DMS53 (cell line): ENCODE results near the gene TMEM171.
A peak's percentile ranks its signal among the peaks of the same experiment; 100 is the strongest.

ENCODE experiments used
- DNase-seq: peaks from one replicate; lab custom pipeline; 2025; lab: John Stamatoyannopoulos, UW

TMEM171 gene, protein sequence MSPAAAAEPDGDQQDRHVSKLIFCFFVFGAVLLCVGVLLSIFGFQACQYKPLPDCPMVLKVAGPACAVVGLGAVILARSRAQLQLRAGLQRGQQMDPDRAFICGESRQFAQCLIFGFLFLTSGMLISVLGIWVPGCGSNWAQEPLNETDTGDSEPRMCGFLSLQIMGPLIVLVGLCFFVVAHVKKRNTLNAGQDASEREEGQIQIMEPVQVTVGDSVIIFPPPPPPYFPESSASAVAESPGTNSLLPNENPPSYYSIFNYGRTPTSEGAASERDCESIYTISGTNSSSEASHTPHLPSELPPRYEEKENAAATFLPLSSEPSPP

DNA sequence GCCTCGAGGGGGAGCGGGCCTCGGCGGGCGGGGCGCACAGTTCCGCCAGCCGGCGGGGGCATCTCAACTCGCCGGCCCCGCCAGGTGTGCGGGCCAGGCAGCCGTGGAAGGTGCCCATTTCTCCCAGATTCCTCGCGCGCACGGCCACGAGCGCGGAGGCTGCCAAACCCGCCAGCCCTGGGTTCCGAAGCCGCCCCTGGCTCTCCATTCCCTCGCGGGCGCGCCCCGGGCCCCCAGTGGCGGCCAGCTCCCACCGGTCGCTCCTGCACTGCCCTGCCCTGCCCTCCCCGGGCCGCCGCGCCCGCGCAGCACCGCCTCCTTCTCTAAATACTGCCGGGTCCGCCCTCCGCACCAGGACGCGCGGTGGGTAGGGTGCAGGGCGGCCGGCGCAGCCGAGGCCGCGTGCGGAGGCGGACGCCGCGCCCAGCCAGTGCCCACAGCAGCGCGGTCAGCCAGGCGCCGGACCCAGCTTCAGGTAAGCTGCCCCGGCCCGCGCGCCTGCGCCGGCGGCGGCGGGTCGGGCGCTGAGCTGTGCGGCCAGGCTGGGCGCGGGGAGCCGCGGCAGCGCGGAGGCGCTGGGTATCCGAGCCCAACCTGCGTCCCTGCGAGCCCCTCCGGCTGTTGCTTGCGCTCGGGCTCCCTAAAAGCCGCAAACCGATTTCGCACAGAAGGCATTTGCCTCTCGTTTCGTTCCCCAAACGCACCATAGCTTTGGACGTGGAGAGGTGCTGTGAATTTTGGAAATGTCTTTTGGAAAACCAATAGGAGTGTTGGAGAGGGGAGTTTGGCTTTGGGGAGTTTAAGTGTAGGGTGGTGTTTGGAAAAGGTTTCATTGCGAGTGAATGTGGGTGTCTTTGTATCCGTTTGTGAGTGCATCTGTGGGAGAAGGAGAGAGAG lies at the start of gene TMEM171:
TMEM171 (plus strand) TSS at position 354 of the 897 bp plus-strand sequence. CDS start 2,799 bp downstream, outside the sequence.
- peak; percentile 81 for DNase-seq

DNA sequence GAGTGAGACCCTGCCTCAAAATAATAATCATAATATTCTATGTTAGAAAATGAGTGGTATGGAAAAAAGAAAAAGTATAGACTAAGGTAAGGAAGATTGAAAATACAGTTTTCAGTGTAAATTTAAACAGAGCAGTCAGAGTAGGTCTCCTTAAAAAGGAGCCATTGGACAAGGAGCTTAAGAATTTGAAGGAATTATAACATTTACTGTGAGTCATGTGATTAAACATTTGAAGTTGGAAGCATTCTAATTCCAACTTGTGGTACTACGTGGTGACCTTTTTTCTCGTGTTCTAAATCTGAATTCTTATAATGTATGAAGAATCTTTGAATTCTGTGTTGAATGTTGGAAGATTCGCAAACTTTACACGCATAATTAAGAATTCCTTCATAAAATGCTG lies 39.3 kb upstream of the TMEM171 start:
- DNase-seq = no peak

DNA sequence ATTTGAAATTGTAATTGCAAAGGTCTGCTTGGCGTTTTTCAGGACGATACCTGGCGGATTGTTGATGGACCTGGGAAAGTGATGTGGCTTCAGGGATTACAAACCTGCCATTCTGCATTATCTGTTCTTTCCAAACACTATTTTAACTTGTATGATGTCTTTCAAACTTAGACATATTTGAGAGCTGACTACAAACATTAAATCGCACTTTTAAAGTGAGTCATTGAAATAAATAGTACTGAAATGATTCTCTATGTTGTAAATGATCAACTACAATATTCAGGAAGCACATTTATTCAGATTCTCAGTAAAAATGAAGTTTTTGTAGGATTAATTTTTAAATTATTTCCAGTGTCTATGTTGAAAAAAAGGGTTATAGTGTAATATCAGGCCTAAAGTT lies 32.3 kb upstream of the TMEM171 start:
- DNase-seq = no peak

DNA sequence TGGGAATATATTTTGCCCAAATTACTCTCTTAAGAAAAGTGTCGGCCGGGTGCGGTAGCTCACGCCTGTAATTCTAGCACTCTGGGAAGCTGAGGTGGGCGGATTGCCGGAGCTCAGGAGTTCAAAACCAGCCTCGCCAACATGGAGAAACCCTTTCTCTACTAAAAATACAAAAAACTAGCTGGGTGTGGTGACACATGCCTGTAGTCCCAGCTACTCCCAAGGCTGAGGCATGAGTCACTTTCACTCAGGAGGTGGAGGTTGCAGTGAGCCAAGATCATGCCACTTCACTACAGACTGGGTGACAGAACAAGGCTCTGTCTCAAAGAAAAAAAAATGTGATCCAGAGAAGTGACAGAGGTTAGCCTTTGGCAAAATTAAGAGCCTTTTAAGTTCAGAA lies 26.4 kb upstream of the TMEM171 start:
- DNase-seq = peak; percentile 26

DNA sequence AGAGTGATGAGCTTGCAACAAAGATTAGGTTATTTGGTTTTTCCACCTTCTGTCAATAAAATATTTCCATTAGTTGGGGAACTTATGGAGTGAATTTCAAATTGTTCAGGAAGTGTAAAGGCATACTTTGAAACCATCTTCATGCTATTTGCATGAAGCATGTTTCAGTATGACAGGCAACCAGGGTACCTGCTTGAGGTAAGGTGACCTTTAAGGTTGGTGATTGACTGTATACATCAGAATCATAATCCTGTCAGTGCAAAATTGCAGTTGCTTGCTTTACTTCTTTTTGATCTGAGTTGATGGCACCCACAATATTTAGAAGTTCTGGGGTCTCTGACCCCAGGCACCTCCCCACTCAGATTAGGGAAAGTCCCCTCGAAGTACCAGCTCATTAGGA lies 26.0 kb upstream of the TMEM171 start:
- no peak for DNase-seq

DNA sequence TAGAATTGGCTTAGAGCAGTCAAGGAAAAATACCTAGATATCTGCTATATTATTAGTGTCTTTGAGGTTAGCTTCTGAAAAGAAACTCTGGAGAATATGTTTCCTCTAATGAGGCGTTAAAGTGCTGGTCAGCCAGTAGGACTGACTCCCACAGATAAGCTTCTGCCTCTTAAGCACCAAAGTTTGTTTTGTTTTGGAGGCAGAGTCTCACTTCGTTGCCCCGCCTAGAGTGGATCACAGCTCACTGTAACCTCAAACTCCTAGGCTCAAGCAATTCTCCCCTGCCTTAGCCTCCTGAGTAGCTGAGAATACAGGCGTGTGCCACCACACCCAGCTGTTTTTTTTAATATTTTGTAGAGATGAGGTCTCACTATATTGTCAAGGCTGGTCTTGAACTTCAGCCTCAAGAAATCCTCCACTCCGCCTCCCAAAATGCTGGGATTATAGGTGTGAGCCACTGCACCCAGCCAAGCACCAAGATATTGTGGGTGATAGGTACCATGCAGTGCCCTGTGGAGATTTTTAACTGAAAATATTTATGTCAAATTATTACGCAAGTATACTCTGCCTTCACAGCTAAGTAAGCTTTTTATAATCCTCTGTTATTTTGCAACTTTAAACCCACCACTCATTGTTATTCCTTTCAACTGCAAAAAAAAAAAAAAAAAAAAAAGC lies 24.7 kb upstream of the TMEM171 start:
- DNase-seq = no peak

DNA sequence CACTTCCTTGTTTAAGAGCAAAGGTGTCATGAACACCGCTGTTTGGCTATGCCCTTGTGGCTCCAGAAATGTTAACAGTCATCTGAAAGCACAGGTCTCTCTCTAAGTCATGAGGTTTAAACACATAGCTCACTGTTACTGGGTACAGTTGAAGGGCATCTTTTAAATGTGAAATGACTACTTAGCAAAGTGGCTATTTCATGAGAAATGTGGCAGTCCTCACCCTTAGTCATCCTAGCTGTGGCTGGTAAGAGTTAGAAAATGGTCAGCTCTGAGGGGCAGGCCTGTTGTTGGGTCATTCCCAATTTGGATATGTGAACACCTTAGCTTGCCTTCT lies 24.2 kb upstream of the TMEM171 start:
- DNase-seq = peak; percentile 25

DNA sequence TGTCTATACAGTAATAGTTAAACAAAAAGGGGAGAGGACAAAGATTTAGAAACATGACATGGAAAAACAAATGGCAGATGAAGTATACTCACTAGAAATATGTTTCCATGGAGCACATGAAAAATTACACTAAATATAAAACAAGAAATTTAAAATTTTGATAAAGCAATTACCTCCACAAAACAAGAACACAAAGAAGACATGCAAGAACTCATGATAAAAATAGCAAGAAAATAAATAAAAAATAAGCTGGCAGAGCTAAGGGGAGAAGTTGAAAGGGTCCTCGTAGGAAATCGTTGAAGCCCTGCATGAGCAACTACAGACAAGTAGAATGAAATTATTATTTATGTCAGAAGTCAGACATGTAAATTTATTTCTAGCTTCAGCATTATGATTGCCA lies 22.6 kb upstream of the TMEM171 start:
- no peak for DNase-seq

DNA sequence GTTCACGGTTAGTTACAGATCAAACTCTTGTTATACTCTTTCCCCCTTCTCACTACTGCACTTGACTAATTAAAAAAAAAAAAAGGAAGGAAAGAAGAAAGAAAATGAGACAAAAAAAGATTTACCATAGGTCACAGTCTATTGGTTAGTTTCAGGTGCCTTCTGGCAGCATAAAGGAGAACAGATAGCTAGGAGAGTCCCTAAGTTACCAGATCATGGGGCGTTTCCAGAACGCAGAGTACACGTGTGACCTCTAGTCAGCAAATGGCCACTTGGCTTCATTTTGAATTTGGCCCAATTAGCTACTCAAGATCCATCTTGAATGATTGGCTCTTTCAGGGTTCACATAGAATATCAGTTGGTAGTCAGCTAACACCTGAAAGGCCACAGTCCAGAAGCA lies 20.3 kb upstream of the TMEM171 start:
- no peak for DNase-seq

DNA sequence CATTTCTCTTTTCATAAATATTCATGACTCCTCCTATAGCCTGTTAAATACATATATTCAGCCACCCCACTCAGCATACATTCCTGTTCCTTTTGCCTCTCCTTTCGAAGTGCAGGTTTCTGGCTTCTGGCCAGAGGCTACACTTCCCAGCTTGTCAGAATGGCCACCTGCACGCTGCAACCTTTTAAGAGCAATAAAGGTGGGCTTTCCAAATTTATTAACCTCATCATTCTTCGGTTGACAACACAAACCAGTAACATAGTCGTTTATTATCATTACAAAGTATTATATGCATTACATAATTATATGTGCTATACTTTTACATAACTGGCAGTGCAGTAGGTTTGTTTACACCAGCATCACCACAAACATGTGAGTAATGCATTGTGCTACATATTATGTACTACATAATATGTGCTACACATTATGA lies 16.5 kb upstream of the TMEM171 start:
- peak; percentile 25 for DNase-seq

DNA sequence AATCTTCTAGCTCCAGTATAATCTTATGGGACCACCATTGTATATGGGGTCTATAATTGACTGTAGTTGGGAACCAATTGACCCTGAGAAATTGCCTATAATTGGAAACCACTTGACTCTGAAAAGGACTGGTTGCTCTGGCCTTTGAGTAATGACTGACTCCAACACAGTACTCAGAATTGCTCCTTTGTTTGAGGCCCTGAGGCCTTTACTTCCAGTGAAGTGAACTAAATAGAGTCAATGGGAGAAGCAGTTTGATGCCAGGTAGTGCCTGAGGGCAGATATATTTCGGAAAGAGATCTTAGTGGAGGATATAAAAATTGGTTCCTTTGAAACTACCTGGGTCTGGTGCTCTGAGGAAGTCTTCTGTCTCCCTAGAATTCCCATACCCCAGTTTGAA lies 16.0 kb upstream of the TMEM171 start:
- DNase-seq = no peak

DNA sequence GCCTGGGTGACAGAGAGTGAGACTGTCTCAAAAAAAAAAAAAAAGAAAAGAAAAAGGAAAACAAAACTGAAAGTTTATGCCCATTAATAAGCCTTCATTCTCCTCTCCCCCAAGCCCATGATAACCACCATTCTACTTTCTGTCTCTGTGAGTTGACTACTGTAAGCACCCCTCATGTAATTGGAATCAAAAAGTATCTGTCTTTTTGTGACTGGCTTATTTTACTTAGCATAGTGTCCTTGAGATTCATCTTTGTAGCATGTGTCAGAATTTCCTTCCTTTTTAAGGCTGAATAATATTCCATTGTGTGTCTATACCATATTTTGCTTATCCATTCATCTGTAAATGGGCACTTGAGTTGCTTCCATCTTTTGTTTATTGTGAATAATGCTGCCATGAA lies 14.0 kb upstream of the TMEM171 start:
- DNase-seq = no peak

DNA sequence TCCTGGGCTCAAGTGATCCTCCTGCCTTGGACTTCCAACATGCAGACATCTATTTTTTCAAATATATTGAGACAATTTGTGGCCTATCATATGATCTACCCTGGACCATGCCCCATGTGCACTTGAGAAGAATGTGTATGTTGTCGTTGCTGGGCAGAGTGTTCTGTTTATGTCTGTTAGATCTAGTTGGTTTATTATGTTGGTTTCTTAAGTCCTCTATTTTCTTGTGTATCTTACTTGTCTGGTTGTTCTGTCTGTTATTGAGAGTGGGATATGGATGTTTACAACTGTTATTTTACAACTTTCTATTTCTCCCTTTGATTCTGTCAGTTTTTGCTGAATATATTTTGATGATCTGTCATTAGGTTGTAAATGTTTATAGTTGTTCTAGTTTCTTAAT lies 10.2 kb upstream of the TMEM171 start:
- no peak for DNase-seq

DNA sequence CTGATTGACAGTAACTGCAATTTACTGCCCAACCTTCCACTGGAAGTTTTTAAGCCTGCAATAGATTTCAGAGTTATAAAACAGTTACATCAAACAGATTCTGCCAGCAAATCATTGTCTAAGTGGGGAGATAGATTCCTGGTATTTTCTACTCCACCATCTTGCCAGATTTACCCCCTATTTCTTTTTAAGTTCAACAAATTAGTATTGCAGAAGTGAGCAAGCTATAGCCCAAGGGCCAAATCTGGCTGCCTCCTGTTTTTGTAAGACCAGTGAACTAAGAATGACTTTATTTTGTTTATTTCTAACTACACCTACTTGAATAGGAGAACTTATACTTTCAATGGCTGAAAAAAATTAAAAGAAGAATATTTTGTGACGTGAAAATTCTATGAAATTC lies 8.8 kb upstream of the TMEM171 start:
- no peak for DNase-seq

DNA sequence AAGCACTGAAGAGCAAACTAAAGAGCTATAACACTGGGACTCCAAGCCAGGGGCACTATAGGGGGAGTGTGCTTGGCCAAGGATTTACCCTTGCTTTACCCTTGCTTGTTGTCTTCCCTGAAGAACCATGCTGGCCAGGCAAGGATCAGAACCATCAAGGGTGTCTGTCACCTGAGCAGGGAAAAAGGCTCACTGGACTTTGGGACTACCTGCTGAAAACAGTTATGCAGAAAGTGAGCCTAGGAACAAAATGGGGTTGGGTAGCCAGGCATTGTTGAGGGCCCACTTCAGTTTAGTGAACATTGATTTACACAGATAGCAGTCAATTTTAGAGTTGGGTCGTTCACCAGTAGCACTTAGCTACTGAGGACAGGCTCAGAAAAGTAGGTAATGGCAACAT lies 8.0 kb upstream of the TMEM171 start:
- no peak for DNase-seq

DNA sequence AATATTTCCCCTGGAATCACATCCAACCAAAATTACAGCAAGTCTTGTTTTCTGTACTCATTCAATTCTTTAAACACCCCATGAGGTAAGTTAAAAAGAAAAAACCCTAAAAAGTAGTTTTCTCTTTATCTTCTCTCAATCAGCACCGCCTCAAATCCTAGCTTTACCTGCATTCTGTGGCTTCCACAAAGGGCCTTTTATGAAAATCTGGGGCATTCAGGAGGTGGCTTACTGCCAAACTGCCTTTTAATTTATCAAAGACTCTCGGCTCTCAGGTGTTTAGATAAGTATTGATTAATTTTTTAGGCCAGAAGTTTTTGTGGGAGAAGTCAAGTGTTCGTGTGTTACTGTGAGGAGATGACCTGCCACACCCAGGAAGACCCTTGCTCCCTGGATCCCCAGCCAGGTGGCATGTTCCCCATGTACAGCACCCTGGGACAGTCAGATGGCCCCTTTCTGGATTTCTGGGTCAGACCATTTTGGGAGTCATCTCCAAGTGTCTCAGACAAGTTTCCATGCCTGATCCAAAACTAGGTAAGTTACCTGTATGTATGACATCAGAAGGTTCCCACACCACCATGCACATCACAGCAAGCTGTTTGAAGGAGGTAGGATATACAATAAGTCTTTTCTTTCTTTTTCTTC lies 6.2 kb upstream of the TMEM171 start:
- DNase-seq = no peak

DNA sequence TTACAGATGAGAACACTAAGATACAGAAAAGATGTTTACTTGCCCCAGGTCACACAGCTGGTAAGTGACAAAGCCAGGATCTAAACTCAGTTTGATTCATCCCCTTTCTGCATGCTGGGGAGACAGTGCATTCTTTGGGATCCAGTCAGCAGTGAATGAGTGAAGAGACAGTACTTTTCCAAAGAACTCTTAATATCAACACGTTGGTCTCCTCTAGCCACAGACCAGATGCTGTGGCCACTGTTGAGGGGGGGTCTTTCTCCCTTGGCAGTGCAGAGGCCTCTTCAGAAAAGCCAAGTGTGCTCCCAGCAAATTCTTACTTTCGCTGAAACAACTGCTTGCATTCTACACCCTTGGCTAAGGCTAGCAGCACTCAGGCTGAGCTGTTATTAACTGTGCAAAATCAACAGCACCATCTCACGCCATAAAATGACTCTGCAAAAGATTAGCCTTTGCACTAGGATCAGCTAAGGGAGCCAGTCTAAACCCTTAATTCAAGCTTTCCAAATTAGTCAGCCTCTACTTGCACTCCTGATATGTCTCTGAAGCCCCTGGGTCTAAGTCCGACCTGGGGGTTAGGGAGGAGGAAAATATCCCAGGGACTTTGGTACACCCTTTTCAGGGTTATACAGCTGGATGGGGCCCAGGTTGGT lies 4.8 kb upstream of the TMEM171 start:
- no peak for DNase-seq

DNA sequence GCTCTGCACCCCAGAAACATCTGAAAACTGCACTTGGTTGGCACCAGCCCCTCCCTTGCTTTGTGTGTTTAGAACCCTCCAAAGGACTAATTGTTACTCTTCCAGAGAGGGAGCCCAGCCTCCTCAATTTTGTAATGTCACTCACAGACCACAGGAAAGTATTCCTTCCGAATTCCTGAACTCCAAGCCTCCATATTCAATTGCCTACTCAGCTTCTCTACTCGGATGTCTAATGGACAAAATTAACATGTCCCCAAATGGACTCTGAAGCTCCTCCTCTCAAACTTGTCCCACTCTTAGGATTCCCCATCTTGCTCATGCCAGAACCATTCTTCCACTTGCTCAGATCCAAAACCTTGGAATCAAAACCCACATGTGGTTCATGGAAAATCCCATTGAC lies 3.9 kb upstream of the TMEM171 start:
- no peak for DNase-seq

DNA sequence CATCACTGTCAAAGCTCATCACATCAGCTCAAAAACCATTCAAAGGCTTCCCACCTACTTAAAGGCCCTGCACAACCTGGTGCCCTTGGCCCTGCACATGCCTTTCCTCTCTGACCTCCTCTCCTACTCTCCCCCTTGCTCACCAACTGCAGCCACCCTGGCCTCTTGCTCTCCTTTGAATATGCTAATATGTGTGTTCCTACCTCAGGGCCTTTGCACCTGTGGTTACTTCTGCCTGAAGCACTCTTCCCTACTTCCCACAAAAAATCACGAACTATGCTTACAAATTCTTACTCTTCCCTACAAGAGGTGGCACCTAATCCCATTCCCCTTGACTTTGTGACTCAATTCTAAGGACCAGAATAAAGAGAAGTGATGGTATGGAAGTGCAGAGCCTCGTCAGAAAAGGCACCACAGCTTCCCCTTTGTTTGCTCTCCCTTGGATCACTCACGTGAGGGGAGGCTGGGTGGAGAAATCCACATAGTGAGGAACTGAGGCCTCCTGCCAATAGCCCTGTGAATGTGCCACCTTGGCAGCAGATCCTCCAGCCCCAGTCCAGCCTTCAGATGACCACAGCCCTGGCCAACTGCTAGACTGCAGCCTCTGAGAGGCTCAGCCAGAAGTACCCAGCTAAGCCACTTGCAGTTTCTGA lies 3.2 kb upstream of the TMEM171 start:
- DNase-seq = no peak

DNA sequence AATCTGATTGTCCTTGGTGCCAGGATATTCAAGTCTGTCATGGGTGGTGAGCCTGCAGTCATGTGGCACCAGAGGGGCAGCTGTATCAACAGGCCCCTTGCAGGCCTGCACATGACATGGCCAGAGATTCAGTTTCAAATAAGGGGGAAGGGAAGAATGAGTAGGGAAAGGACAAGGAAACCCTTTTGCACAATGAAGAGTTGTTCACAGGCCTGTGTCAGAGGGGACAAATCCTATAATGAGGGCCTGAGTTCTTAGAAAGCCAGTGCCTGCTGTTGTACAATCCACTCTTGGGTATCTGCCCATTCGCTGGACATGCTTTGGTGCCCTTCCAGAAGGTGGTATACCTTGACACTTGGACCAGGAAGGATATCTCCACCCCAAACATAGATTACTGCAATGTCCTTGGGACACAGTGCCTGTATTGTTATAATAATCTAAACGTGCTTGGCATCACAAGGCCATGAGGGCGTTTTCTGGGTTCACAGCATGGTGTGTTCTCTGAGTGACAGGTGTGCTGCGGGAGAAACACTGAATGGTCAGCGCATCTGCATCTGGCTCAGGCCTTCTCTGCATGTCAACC lies 1.9 kb upstream of the TMEM171 start:
- DNase-seq = peak; percentile 86
